CD4-positive, alpha-beta T cell treated with Interleukin-4 for 4 hours (primary cell): ENCODE measurements around the gene ZNF358.
A peak's percentile ranks its signal among the peaks of the same experiment; 100 is the strongest.

Source experiments
- DNase-seq: peaks from one replicate; pipeline ENCODE4 v3.0.0-alpha.2; 2020

ZNF358 gene

GRCh38 chr19:7539827-7540425 lies 24.0 kb downstream of the ZNF358 start:
- DNase-seq = no peak

- DNase-seq = no peak
These were observed 25.0 kb downstream of the ZNF358 start for GRCh38 chr19:7540761-7541474.

- DNase-seq = no peak
These were observed 25.5 kb downstream of the ZNF358 start for GRCh38 chr19:7541475-7541824.

GRCh38 chr19:7541828-7542443 lies 26.0 kb downstream of the ZNF358 start:
- no peak for DNase-seq

GRCh38 chr19:7542556-7543348 lies 26.8 kb downstream of the ZNF358 start:
- no peak for DNase-seq

- no peak for DNase-seq
These were observed 28.7 kb downstream of the ZNF358 start for GRCh38 chr19:7544626-7545025.

- DNase-seq = no peak
These were observed 29.4 kb downstream of the ZNF358 start for GRCh38 chr19:7545300-7545699.

GRCh38 chr19:7545904-7546303 lies 30.0 kb downstream of the ZNF358 start:
- no peak for DNase-seq

- DNase-seq = no peak
These were observed 31.3 kb downstream of the ZNF358 start for GRCh38 chr19:7547159-7547558.

GRCh38 chr19:7549429-7550148 lies 33.7 kb downstream of the ZNF358 start:
- no peak for DNase-seq

GRCh38 chr19:7550169-7550770 lies 34.4 kb downstream of the ZNF358 start:
- DNase-seq = no peak

- peak; percentile 25 for DNase-seq
These were observed 35.3 kb downstream of the ZNF358 start for GRCh38 chr19:7550987-7551761.

- no peak for DNase-seq
These were observed 36.9 kb downstream of the ZNF358 start for GRCh38 chr19:7552781-7553180.

GRCh38 chr19:7554565-7554964 lies 38.7 kb downstream of the ZNF358 start:
- no peak for DNase-seq

GRCh38 chr19:7554990-7555864 lies 39.3 kb downstream of the ZNF358 start:
- DNase-seq = no peak

- no peak for DNase-seq
These were observed 40.9 kb downstream of the ZNF358 start for GRCh38 chr19:7556696-7557315.

GRCh38 chr19:7558667-7559066 lies 42.8 kb downstream of the ZNF358 start:
- DNase-seq = no peak

- DNase-seq = no peak
These were observed 43.2 kb downstream of the ZNF358 start for GRCh38 chr19:7559102-7559501.

- DNase-seq = no peak
These were observed 44.4 kb downstream of the ZNF358 start for GRCh38 chr19:7560255-7560654.

- DNase-seq = no peak
These were observed 45.4 kb downstream of the ZNF358 start for GRCh38 chr19:7561325-7561724.
